Heart right ventricle (tissue), 16 donors: ENCODE results near the gene RERG. TPM values are rescaled to one million over a fixed set of nuclear protein-coding genes. Genes with fewer than 3 reads are reported as not detected.

Experiments used
- ATAC-seq, 8 donors: fragments of 200-7000 bp; cut with Tn5 transposase; one replicate each; pipeline ENCODE4 v1.9.1; 2020; ENCODE audit warnings: mild to moderate bottlenecking in 8 of 8, moderate library complexity in 8 of 8, moderate number of reproducible peaks in 1 of 8
- DNase-seq, 2 donors: peaks; one replicate each; pipeline ENCODE4 v3.0.0-alpha.2; 2020
- H3K27ac ChIP-seq, 10 donors: fragments of 200-600 bp; sonication (generic) in 2 of 10; one replicate each; pipeline versions ENCODE4 v1.5.0 to v1.8.0; 2020 to 2022; ENCODE audit warnings: mild to moderate bottlenecking in 3 of 10
- H3K27me3 ChIP-seq, 7 donors: fragments of 200-600 bp; one replicate each; pipeline ENCODE4 v1.8.0; 2021 to 2022; ENCODE audit warnings: mild to moderate bottlenecking in 2 of 7
- H3K36me3 ChIP-seq, 9 donors: fragments of 200-600 bp; sonication (generic) in 1 of 9; one replicate each; pipeline versions ENCODE4 v1.5.0 to v1.8.0; 2020 to 2022; ENCODE audit warnings: mild to moderate bottlenecking in 2 of 9
- H3K4me1 ChIP-seq, 9 donors: fragments of 200-600 bp; sonication (generic) in 1 of 9; one replicate each; pipeline versions ENCODE4 v1.5.0 to v1.8.0; 2020 to 2022; ENCODE audit warnings: mild to moderate bottlenecking in 4 of 9
- H3K4me3 ChIP-seq, 10 donors: fragments of 200-600 bp; sonication (generic) in 2 of 10; one replicate each; pipeline versions ENCODE4 v1.5.0 to v1.8.0; 2020 to 2022; ENCODE audit warnings: mild to moderate bottlenecking in 7 of 10, moderate library complexity in 2 of 10
- H3K9me3 ChIP-seq, 11 donors: fragments of 200-600 bp in 10 of 11; sonication (generic) in 2 of 11; one replicate each; pipeline versions ENCODE4 v1.5.0 to v1.8.0; 2013 to 2022; ENCODE audit warnings: mild to moderate bottlenecking in 2 of 11, control low read depth in 1 of 11, moderate library complexity in 1 of 11
- CTCF ChIP-seq, 9 donors: fragments of 200-600 bp; sonication (generic) in 2 of 9; IDR thresholded peaks; one replicate each; pipeline versions ENCODE4 v1.5.0 to v1.8.0; 2021 to 2022; ENCODE audit warnings: antibody characterized with exemption in 9 of 9, mild to moderate bottlenecking in 5 of 9, moderate library complexity in 1 of 9
- WGBS, 2 donors: extraction: QIAGEN DNeasy Blood & Tissue Kit; methylation state at CpG; one replicate each; pipeline ENCODE4 v1.1.7; 2013; ENCODE audit warnings: inconsistent platforms in 1 of 2; 5-methylcytosine and 5-hydroxymethylcytosine counted together
- intact Hi-C, 10 donors: fragments of 100-400 bp; cut with DNase I; formaldehyde crosslinking; loops; one replicate each; pipeline versions ENCODE4 v1.11.1 to v1.14.2; 2022
- polyA plus RNA-seq, 2 donors: library from polyadenylated mRNA; stranded (reverse); fragments of 200-250 nt; gene quantifications; one replicate each; pipeline ENCODE4 v1.2.3, GENCODE V29; 2013
- total RNA-seq, 10 donors: library from RNA; stranded (reverse); fragmentation: NEBNext Ultra II Directional in 3 of 10; extraction: Animal tissue kit (Norgen Biotek cat#: 25700) in 3 of 10; gene quantifications; one replicate each; pipeline versions ENCODE4 v1.2.1 to v1.2.4, GENCODE V29; 2021 to 2023
- donor health status: Arrhythmogenic right ventricular cardiomyopathy.
- donor health status: ischemic (EF 13 %, LVEDD 7.1; RV severe dilation, severe dysfunction).
- donor health status: healthy with polysubstance abuse.
- donor health status: DM: no; HTN: yes; CAD: no.
- donor health status: DM: no; HTN: no; CAD: no.
- donor health status: ischemic (EF 25% LVEDD 6.9; RV normal size, moderate dysfunction).
- donor health status: ischemic (EF 25% LVEDD 5.7; RV mildly dilated, moderate dysfunction).
- donor health status: healthy.
- donor health status: DM: yes; HTN: yes; CAD: no.
- donor health status: Ischemic cardiomyopathy.
- donor health status: ischemic (EF 35%, LVEDD 5.7; RV mildly dilated, moderate dysfunction).
- donor health status: nonischemic (EF 11% LVEDD 7.7; RV severe dilation, severe dysfunction).
- donor health status: DM: yes; HTN: yes; CAD: no.
- donor health status: PGD.
- donor health status: ischemic (EF 29% LVEDD 5.4; RV normal size, mild dysfunction).
- donor health status: nonischemic (EF 23%, LVEDD 6.1; RV moderate dilation, normal function).

Gene RERG
- total and polyA plus RNA-seq, 12 donors, result 2.1 to 9.7 (median 2.7) TPM

GRCh38 chr12:15157269-15157671, 63.9 kb downstream of the RERG start:
- Histone ChIP-seq H3K36me3 (no peaks in the 10 kb centered on the region), H3K27ac (peak overlapping the region in 7 of 10 donors; percentile 5 to 58 (median 38)), H3K9me3 (peaks cover 0 to 6% (median 0%) of the 10 kb centered on the region in 11 donors), H3K4me1 (peaks cover 0 to 19% (median 9%) of the 10 kb centered on the region in 9 donors), H3K4me3 (no peak overlapping the region), H3K27me3 (peaks cover 0 to 8% (median 0%) of the 10 kb centered on the region in 7 donors)
- WGBS, 2 donors, result 46 to 55% methylated on average over 2 of the region's 2 CpGs
- ATAC-seq (peak in 2 of 8 donors; percentile 45 to 71), DNase-seq (no peak)
- no peak for TF ChIP-seq CTCF (IDR thresholded peaks at IDR 0.05)
- intact Hi-C loops, result no loop called here

GRCh38 chr12:15155271-15155670, 65.9 kb downstream of the RERG start:
- TF ChIP-seq CTCF (IDR thresholded peaks at IDR 0.05), result no peak
- no peak for DNase-seq
- H3K36me3 ChIP-seq, result no peaks in the 10 kb centered on the region
- peak overlapping the region in 4 of 10 donors; percentile 2 to 25 (median 4) for H3K27ac ChIP-seq
- H3K4me1 ChIP-seq, result peaks cover 0 to 32% (median 19%) of the 10 kb centered on the region in 9 donors
- intact Hi-C loops, result no loop called here
- peaks cover 0 to 6% (median 0%) of the 10 kb centered on the region in 11 donors for H3K9me3 ChIP-seq
- H3K27me3 ChIP-seq, result peaks cover 0 to 8% (median 0%) of the 10 kb centered on the region in 7 donors
- H3K4me3 ChIP-seq, result no peak overlapping the region
- ATAC-seq, result no peak
- WGBS, 2 donors, result 43 to 69% methylated on average over 1 of the region's 1 CpG

GRCh38 chr12:15154103-15154502, 67.1 kb downstream of the RERG start:
- Histone ChIP-seq H3K27ac (peak overlapping the region in 1 of 10 donors; percentile 11), H3K36me3 (no peaks in the 10 kb centered on the region), H3K27me3 (peaks cover 0 to 8% (median 0%) of the 10 kb centered on the region in 7 donors), H3K4me1 (peaks cover 0 to 32% (median 19%) of the 10 kb centered on the region in 9 donors), H3K4me3 (no peak overlapping the region), H3K9me3 (peaks cover 0 to 6% (median 0%) of the 10 kb centered on the region in 11 donors)
- no peak for ATAC-seq
- WGBS, 2 donors, result 74 to 75% methylated on average over 3 of the region's 3 CpGs
- DNase-seq, result no peak
- intact Hi-C loops, result loop anchor here in 6 of 10 donors (5.0 kb wide), 3 partner anchors 68 to 118 kb away; partner anchors contain the start of gene RERG (in 4 of the 6)
- no peak for TF ChIP-seq CTCF (IDR thresholded peaks at IDR 0.05)

- Histone ChIP-seq H3K27me3 (peaks cover 0 to 8% (median 0%) of the 10 kb centered on the region in 7 donors), H3K36me3 (no peaks in the 10 kb centered on the region), H3K4me1 (peaks cover 0 to 32% (median 19%) of the 10 kb centered on the region in 9 donors), H3K9me3 (no peaks in the 10 kb centered on the region), H3K27ac (peak overlapping the region in 5 of 10 donors; percentile 15 to 48 (median 39)), H3K4me3 (no peak overlapping the region)
- DNase-seq, result no peak
- intact Hi-C loops, result loop anchor here in 6 of 10 donors (1.0 to 5.0 kb wide), 5 partner anchors 68 to 119 kb away; partner anchors contain the start of gene RERG (in 6 of the 6)
- TF ChIP-seq CTCF (IDR thresholded peaks at IDR 0.05), result no peak
- 50 to 55% methylated on average over 2 of the region's 2 CpGs for WGBS, 2 donors
- peak in 7 of 8 donors; percentile 40 to 75 (median 48) for ATAC-seq
Observed at GRCh38 chr12:15152868-15153267, 68.3 kb downstream of the RERG start.
